ENCODE data around the gene STEAP2. TPM values are rescaled to one million over a fixed set of nuclear protein-coding genes. Genes with fewer than 3 reads are reported as not detected.
"Not testable (repeated sequence)": the region's sequence is repeated elsewhere in the genome, so short reads cannot be mapped to it uniquely, and the experiment has no call there.

STEAP2 gene
- 10.8 TPM for total RNA-seq
- long read RNA-seq = 0 reads

DNA sequence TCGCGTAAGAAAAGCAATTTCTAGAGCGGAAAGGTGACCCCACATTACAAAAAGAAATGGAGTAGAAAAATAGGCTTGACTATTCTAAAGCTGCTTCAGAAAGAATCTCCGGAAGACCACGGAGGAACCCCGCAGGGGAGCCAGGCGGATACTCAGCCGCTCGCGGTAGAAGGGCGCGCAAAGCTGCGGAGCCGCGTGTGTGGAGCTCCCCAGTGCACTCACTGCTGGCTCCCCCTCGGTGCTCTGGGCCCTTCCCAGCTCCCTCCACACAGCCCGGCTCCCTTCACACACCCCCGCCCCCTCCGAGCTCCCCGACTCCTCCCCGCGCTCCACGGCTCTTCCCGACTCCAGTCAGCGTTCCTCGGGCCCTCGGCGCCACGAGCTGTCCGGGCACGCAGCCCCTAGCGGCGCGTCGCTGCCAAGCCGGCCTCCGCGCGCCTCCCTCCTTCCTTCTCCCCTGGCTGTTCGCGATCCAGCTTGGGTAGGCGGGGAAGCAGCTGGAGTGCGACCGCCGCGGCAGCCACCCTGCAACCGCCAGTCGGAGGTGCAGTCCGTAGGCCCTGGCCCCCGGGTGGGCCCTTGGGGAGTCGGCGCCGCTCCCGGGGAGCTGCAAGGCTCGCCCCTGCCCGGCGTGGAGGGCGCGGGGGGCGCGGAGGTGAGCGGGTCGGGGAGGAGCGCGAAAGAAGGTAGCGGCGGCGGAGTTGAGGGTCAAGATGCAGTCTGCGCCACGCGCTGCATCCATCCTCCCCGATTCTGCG, at the start of gene STEAP2:
Gene STEAP2, plus strand, starts transcription at position 350 of the 758 bp plus-strand sequence. CDS start 13,343 bp downstream, outside the sequence.
- intact Hi-C loops (cut with DNase I) = loop anchor here (5.0 kb wide), 1 partner anchor 41 kb away; no protein-coding TSS in a partner anchor
- DNase-seq (ENCODE audit: missing footprints) = peak; percentile 94

DNA sequence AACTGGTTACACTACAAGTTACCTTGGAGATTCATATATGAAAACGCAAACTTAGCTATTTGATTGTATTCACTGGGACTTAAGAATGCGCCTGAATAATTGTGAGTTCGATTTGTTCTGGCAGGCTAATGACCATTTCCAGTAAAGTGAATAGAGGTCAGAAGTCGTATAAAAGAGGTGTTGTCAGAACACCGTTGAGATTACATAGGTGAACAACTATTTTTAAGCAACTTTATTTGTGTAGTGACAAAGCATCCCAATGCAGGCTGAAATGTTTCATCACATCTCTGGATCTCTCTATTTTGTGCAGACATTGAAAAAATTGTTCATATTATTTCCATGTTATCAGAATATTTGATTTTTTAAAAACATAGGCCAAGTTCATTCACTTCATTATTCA, 48.0 kb upstream of the STEAP2 start:
- intact Hi-C loops (cut with DNase I) = no loop called here
- no peak for ATAC-seq
- DNase-seq (ENCODE audit: missing footprints) = no peak

More for the DNA sequence above, at the start of gene STEAP2:
- peak; percentile 100 for ATAC-seq

DNA sequence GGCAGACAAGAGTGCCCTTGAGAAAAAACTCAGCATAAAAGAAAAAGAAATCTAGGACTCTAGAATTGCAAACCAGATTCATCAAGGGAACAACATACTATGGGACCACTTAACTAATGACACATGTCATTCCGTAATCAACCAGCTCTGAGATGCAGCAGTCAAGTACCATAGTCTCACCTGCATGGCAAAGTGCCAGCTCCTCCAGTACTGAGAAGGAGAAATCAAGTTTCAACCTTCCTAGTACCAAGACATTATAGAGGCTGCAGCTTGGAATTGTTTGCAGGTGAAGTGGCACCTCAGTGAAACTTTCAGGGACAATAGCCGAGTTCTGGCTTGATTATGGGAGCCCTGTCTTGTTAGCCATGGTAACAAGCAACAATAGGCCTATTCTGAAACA, 45.8 kb upstream of the STEAP2 start:
- ATAC-seq = no peak
- no peak for DNase-seq (ENCODE audit: missing footprints)
- intact Hi-C loops (cut with DNase I) = no loop called here

DNA sequence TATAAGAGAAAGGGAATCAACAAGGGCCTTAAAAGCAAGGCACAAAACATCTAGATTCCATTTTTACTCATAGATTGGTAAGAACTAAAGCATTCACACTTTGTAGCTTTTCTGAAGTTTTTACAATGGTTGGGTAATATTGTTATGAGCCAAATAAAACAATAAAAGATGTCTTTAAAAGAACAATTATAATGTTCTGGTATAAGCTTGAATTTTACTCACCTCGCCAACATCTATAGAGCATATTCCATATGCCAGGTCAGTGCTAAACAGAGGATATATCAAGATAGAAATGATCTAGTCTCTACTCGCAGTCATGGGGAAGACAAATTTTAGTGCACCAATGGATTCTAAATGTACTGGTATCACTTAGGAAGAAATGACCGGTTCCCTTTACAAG, 45.4 kb upstream of the STEAP2 start:
- ATAC-seq (no peak), DNase-seq (ENCODE audit: missing footprints) (no peak)
- intact Hi-C loops (cut with DNase I) = no loop called here

DNA sequence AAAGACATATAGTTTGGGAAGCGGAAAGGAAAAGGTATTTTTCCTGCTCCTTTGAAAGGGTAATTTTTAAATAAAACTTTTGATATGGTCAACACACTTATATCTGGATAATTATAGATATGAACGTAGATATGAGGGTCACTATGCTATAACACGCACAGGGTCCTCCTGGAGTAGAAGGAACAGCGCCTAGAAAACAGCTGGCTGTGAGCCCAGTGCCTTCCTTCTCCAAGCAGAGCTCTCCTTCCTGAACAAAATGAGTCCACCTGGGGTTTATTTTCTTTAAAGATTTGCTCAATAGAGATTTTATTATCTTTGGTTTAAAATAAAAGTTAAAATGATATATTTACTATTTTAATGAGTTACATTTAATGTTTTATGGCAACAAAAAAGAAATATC, 44.2 kb upstream of the STEAP2 start:
- DNase-seq (ENCODE audit: missing footprints) (no peak), ATAC-seq (no peak)
- intact Hi-C loops (cut with DNase I) = no loop called here

DNA sequence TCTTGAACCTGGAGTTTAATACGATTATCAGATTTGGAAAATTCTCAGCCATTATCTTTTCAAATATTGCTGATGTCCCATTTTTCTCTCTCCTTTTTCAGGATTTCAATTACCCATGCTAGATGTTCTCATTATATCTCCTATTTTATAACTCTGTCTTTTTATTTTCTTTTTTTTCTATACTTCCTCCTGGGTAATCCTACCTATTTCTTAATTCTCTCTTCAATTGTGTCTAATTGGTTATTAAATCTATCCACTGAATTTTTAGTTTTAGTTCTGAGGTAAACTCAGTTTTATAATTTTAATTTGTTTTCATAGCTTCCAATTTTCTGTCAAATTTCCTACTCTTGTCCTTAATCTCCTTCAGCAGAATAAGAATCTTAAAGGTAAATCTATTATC, 41.6 kb upstream of the STEAP2 start:
- intact Hi-C loops (cut with DNase I) = no loop called here
- DNase-seq (ENCODE audit: missing footprints) = no peak
- ATAC-seq = no peak

DNA sequence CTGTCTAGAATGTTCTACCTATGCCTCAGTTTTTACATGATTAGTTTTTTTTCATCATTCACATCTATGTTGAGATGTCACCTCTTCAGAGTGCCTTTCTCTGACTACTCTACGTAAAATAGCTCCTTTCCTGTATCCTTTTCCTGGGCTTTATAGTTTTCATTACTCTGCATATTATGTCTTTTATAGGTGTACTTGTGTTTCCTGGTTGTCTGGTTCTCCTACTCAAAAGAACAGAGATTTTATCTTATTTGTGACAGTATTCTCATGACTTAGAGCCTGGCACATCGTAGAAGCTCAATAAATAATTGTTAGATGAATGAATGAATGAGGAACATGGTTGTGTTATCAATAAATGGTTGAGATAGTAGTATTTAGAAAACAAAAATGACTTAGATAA, 39.4 kb upstream of the STEAP2 start:
- DNase-seq (ENCODE audit: missing footprints) = no peak
- intact Hi-C loops (cut with DNase I) = loop anchor here (2.0 kb wide), 1 partner anchor 37 kb away; no protein-coding TSS in a partner anchor
- no peak for ATAC-seq

DNA sequence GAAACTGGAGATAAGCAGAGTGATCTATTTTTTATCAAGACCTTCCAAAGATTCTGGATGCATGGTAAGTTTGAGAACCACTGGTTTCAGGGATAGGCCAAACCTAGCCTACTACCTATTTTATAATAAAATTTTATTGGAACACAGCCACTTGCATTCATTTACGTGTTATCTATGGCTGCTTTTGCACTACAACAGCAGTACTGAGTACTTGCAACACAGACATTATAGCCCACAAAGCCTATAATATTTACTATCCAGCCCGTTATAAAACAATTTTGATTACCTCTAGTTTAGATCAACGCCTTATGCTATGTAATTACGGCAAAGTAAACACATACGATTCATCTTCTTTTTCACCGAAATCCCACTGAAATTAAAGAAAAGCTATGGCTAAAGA, 38.9 kb upstream of the STEAP2 start:
- intact Hi-C loops (cut with DNase I) = loop anchor here (2.0 kb wide), 1 partner anchor 36 kb away; no protein-coding TSS in a partner anchor
- no peak for ATAC-seq

DNA sequence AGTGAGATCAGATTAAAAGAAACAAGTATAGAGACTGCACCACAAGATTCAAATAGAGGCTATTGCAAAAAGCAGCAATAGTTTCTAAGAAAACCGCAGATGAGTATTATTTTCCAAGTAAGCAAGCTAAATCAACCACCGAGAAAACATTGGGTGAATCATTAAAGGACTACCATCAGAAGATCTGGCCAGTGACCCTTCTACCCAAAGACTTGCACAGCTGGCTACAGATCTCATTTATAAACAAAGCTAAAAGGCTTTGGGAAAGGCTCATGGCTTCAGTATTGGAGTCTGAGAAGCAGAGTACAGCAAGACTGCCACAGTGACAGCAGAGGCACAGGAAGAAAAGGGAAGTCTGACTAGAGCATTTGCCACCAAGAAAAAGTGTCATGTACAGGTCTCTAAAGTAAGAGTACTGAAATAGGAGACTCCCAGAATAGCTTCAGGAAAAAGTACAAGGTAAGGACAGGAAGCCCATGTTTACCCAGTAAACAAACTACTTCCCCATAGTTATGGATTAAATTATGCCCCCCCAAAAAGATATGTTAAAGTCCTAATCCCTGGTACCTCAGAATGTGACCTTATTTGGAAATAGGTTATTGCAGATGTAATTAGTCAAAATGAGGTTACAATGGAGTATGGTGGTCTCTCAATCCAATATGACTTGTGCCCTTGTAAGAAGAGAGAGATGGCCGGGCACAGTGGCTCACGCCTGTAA, 38.3 kb upstream of the STEAP2 start:
- no peak for ATAC-seq
- intact Hi-C loops (cut with DNase I) = loop anchor here (2.0 kb wide), 1 partner anchor 36 kb away; no protein-coding TSS in a partner anchor
- DNase-seq (ENCODE audit: missing footprints) = no peak

More for the DNA sequence above, 38.9 kb upstream of the STEAP2 start:
- DNase-seq (ENCODE audit: missing footprints) = no peak

DNA sequence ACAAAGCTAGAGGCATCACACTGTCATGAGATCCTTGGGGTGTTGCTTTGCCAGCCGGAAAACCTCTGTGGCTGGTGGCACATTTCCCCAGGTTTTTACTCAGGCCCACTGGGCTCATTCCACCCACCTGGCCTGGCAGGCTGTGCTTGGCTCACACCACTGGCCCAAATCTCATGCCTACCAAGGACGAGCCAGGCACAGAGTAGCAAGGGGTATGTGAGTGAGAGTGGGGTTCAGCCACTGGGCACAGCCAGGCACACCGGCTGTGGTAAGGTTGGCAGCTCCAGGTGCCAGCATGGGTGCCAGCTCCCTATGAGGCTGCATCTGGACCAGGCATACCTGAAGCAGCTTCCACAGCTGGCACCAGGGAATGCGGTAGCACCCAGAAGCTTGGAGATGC, 35.9 kb upstream of the STEAP2 start:
- intact Hi-C loops (cut with DNase I) = no loop called here
- ATAC-seq = no peak
- DNase-seq (ENCODE audit: missing footprints) = peak; percentile 53

DNA sequence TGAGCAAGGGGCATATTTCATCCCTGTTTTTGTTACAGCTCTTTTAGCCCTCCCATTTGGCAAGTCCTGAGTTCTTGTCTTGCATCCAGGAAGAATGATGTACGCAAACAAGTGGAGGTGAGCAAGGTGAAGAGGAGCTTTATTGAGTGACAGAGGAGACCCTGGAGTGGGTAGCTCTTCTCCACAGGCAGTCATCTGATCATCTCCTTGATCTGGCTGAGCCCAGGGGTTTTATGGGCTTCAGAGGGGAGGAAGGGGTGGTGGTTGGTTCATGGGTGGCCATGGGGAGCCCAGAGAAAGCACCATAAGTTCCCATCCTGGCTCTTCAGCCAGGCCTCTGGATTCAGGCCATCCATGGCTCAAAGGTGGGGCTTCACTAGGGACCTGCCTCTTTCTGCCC, 35.3 kb upstream of the STEAP2 start:
- no peak for ATAC-seq
- intact Hi-C loops (cut with DNase I) = no loop called here
- no peak for DNase-seq (ENCODE audit: missing footprints)

DNA sequence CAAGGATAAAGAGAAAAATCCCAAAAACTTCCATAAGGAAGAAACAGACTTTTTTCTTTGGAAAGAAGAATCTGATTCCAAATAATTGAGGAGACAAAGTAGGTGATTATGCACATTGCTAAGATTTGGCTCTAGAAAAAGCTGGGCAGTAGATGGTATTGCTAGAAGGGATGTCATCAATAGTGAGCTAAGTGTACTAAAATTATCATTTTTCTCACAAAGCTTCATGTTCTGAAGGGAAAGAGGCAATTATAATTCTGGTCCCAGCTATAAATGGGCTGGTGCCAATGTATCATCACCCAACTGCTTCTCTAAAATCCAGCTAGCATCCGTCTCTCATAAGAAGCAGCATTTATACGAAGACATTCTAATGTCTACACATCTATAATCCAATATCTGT, 33.4 kb upstream of the STEAP2 start:
- DNase-seq (ENCODE audit: missing footprints) (no peak), ATAC-seq (no peak)
- intact Hi-C loops (cut with DNase I) = no loop called here

DNA sequence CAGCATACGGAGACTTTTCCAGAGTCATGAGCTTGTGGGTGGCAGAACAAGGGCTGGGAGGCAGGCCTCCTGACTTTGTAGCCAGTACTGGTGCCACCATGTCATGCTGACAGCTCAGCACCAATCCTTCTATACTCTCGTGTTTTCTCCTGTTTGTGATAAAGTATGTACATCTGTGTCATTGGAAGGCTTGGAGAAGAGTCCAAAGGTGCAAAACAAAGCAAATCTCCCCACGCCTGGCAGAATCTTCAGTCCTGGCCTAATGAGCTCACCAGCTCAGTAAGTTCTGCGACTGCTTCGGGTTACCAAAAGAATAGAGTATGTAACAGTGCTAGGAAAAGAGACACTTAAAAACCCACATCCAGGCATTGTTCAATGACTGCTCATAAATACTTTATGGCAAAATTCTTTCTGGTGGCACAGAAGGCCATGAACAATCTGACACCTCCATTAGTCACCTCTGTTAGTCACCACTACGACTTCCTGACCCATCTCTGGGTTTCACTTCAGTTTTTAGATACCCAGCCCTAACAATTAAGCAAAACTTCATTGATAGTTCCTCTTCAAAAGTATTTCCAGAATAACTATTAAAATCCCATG, 32.8 kb upstream of the STEAP2 start:
- intact Hi-C loops (cut with DNase I) = no loop called here
- ATAC-seq = no peak
- DNase-seq (ENCODE audit: missing footprints) = peak; percentile 59

DNA sequence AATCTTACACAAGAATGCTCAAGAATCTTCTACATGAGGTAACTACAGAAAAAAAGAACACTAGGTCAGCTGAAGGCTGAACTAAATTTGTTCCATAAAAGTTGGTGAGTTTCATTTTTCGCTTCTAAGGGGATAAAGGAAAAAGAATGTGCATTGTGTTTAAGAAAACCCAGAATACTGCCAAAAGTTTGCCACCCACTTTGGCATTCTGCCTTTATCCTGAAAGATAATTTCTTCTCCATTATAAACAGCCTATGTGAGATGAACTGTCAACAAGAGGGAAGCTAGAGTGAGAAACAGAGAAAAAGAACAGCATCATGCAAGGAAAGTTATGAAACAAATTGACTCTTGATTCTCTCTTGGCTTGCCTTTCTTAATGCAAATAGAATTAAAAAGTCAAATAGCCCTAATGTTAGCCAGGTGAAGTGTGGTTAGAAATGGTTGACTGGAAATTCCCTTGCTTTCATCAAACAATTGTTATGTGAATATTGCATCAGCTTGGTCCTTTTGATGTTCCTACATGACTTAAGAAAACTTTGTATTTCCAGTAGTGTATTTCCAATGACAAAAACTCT, 31.4 kb upstream of the STEAP2 start:
- DNase-seq (ENCODE audit: missing footprints) (no peak), ATAC-seq (no peak)
- intact Hi-C loops (cut with DNase I) = no loop called here

DNA sequence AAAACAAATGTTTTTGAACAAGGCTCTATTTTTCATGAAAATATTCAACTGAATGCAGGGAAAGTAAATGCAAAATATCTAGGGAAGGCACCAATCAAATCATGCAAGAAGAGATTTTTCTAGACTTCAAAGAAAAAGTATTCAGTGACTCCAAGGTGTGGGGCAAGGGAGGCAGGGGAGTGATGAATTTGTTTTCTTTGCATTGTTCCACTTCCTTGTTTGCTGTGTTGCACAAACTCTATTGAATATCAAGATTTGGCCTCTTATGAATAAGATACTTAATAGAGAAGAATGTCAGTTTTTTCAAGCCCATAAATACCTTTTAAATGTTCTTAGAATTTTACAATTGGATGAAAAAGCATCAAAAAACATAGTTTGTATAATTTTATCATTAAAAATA, 30.9 kb upstream of the STEAP2 start:
- ATAC-seq (no peak), DNase-seq (ENCODE audit: missing footprints) (no peak)
- intact Hi-C loops (cut with DNase I) = no loop called here

DNA sequence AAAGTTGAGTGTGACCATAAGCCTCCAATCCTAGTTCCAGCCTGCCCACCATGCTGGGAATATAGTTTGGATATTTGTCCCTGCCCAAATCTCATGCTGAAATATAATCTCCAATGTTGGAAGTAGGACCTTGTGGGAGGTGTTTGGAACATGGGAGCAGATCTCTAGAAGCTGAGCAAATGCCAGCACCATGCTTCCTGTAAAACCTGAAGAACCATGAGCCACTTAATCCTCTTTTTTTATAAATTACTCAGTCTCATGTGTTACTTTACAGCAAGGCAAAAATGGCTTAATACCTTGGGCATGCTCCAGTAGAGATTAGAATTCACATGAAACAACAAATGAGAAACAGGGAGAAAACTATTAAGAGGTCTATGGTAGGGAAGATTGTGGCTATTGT, 30.1 kb upstream of the STEAP2 start:
- DNase-seq (ENCODE audit: missing footprints) (no peak), ATAC-seq (no peak)
- intact Hi-C loops (cut with DNase I) = no loop called here

DNA sequence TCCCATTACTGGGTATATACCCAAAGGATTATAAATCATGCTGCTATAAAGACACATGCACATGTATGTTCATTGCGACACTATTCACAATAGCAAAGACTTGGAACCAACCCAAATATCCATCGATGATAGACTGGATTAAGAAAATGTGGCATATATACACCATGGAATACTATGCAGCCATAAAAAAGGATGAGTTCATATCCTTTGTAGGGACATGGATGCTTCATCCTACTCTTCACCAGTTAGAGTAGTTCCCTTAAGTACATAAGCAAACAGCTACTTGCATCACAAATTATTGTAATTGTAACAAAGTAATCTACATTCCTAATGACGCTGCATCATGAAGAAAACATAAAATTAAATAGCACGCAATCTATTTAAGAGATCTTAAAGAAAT, 25.2 kb upstream of the STEAP2 start:
- not testable (repeated sequence) for ATAC-seq

DNA sequence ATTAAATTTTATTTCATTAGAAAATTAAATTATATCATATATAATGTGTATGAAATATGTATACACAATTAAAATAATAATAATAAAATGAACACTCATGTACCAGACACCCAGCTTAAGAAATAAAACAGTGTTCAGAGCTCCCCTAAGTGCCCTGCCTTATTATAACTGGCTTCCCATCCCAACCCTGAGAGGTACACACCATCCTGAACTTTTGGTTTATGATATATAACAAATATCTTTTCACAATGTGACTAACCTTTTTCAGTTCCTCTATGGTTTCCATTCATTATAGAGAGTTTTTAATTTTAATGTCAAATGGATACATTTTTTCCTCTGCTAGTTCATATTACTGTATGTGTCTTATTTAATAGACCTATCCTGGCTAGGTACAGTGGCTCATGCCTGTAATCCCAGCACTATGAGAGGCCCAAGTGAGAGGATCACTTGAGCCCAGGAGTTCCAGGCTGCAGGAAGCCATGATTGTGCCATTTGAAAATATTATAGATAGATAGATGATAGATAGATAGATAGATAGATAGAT, 24.0 kb upstream of the STEAP2 start:
- DNase-seq (ENCODE audit: missing footprints) = no peak
- intact Hi-C loops (cut with DNase I) = no loop called here
- no peak for ATAC-seq

More for the DNA sequence above, 25.2 kb upstream of the STEAP2 start:
- DNase-seq (ENCODE audit: missing footprints); intact Hi-C loops (cut with DNase I): not testable (repeated sequence)

DNA sequence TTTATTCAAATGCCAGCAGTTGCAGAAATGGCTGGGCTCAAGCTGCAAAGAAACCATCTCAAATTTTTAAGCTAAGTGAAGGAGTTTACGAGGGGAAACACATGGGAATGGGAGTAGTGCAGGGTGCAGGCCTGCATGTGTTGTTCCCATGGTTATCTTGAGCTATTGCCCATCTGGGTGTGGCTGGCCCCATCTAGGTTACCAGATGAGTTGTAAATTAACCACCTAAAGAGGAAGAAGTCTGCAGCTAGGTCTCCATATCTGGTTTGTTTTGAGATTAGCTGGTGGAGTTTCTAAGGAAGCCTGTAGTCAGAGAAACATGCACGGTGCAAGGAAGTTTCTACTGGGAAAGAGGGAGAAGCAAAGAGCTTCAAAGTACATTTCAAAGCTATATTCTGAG, 23.3 kb upstream of the STEAP2 start:
- no peak for ATAC-seq
- intact Hi-C loops (cut with DNase I) = no loop called here
- DNase-seq (ENCODE audit: missing footprints) = no peak

Data from Right ventricle myocardium inferior (tissue), 1 donor.